Measurements from ENCODE around the gene DNASE2. TPM values are rescaled to one million over a fixed set of nuclear protein-coding genes. Genes with fewer than 3 reads are reported as not detected.

Gene DNASE2
- total RNA-seq, 1 experiment from 2014 or later = 35.7 TPM

GRCh38 chr19:12859546-12859945 is 21.7 kb downstream of the DNASE2 start (continued):
- TF ChIP-seq ZNF532 (CRISPR knock-in tag; IDR thresholded peaks at IDR 0.05; ENCODE audit: borderline replicate concordance) = no peak
- TF ChIP-seq CREM (CRISPR knock-in tag; IDR thresholded peaks at IDR 0.05) = no peak
- no peak for TF ChIP-seq NFYB (CRISPR knock-in tag; conservative IDR thresholded peaks at IDR 0.05; ENCODE audit: low read depth)
- no peak for TF ChIP-seq IRF2 (CRISPR knock-in tag; IDR thresholded peaks at IDR 0.05; ENCODE audit: borderline replicate concordance, low read depth)
- TF ChIP-seq ZNF281 (CRISPR knock-in tag; IDR thresholded peaks at IDR 0.05) = no peak

- Mint-ChIP-seq H3K27me3 (ENCODE audit: low read depth) (0 out of 2 replicates have a peak, but pooled peaks cover 2% of the 10 kb centered on the region), H3K27ac (no peak overlapping the region), H3K4me3 (no peak overlapping the region), H3K4me1 (no peaks in the 10 kb centered on the region), H3K36me3 (peaks cover 34% of the 10 kb centered on the region), H3K9me3 (peaks cover 12% of the 10 kb centered on the region)
- POLR2A ChIA-PET = interaction anchor here (0.6 to 0.7 kb wide), 2 partner anchors 187 to 201 kb away, joined by 4 to 6 read pairs; no protein-coding TSS in a partner anchor
- DNase-seq (ENCODE audit: low spot score) = no peak
- CTCF ChIA-PET = interaction anchor here (1.2 to 3.0 kb wide), 2 partner anchors 11 to 33 kb away, joined by 5 to 11 read pairs; no protein-coding TSS in a partner anchor
- ATAC-seq = peak; percentile 63
- TF ChIP-seq MXD4 (CRISPR knock-in tag; IDR thresholded peaks at IDR 0.05; ENCODE audit: borderline replicate concordance) (no peak), ZNF512 (CRISPR knock-in tag; IDR thresholded peaks at IDR 0.05; ENCODE audit: borderline replicate concordance) (no peak), GABPB1 (CRISPR knock-in tag; IDR thresholded peaks at IDR 0.05) (no peak), HMGXB4 (CRISPR knock-in tag; IDR thresholded peaks at IDR 0.05) (no peak), ZNF281 (CRISPR knock-in tag; IDR thresholded peaks at IDR 0.05) (no peak), FOXJ3 (CRISPR knock-in tag; IDR thresholded peaks at IDR 0.05; ENCODE audit: borderline replicate concordance) (no peak)
Observed at GRCh38 chr19:12858041-12858928, 23.0 kb downstream of the DNASE2 start.
